NCI-H2227 treated with DMSO at 0.1 percent for 48 hours (cell line): ENCODE results near the gene MYH2.

Experiments used
- DNase-seq: peaks from one replicate; lab custom pipeline; 2025; lab: John Stamatoyannopoulos, UW

Gene MYH2

DNA sequence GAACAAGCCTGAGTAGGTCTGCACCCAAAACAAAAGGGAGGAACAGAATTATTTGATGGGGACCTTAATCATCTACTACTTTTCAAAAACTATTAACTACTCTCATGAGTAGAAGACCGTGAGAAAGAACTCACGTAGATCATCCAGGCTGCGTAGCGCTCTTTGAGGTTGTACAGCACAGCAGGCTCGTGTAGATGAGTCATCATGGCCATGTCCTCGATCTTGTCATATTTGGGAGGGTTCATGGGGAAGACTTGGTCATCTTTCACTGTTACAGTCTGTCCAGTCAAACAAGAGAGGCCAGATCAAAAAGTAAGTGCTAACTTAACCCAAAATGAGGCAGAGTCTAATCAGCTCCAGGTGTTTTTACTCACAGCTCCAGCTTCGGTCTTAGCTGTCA lies 33.4 kb downstream of the MYH2 start:
- DNase-seq: no peak

DNA sequence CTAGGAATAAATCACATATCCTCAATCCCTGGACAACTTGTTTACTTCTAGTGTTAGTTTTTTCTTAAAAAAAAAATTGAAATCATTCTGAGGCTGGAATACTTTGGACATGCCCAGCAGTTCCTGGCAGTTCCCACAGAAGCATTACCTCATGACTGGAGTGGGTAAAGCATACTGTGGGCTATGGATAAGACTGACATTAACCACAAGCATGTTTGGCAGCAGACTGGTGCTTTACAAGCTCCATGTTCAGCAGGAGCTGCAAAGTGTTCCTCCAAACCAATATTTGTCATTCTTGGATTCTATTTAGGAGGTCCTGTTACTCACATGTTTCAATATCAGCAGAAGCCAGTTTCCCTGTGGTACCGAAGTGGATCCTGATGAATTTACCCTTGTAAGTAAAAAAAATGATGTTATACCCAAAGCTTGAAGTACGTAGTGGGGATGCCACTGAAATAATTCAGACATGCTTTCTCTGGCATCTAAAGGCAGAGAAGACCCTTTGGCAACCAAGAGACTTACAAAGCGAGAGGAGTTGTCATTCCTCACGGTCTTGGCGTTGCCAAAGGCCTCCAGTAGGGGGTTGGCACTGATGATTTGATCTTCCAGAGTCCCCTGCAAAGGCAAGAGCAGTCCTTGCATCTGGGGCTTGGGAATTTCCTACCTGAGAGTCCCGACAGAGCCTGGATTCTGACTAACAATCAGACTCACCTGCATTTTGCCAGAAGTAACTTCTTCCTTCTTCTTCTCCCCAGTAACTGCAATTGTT lies 36.0 kb downstream of the MYH2 start:
- DNase-seq: no peak

DNA sequence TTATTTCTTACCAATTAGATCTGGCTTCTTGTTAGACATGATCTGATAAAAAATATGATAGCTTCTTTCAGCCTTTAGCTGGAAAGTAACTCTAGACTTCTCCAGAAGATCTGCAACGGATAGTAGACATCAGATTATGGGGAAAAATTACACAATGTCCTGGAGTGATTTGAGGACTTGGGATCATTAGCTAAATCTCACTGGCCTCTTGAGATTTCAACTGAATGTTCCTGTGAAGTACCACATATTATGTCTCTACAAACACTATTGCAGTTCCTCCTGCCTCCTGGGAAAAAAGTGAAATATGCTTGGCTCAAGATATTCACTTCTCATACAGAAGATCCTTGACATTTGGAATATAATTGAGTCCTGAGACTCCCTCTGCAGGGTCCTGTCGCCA lies 36.6 kb downstream of the MYH2 start:
- no peak for DNase-seq

DNA sequence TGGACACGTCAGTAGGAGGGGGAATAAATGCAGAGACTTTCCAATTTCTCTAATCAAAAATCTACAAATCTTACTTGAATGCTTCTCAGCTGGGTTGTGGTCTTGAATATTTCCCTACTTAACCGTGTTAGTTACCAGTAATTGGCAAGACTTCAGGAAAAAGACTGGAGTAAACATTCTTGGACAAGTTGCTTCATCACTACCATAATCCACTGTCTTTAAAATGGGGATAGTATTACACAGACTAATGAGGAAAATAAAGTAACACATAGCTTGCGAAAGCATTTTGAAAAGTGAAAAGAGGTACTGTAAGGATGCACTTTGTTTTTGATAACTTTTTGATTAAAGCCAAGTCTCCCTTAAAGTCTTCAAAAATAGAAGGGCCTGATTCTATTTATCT lies 49.5 kb downstream of the MYH2 start:
- no peak for DNase-seq

DNA sequence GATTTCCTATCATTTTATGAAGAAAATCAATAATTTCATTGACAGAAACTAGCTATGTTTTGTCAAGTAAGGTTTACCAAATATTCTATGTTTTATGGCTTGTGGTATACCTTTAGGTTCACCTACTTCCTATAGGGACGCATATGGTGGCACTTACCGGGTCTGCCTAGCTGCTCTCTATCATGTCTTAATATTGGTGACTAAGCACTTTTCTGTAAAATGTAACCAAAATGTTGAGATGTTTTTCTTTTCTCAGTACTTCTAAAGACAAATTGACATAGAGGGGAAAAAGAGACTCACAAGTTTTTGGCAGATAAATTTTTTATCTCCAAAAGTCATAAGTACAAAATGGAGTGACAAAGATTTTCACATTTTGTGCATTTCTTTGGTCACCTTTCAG lies 57.5 kb downstream of the MYH2 start:
- DNase-seq: no peak

DNA sequence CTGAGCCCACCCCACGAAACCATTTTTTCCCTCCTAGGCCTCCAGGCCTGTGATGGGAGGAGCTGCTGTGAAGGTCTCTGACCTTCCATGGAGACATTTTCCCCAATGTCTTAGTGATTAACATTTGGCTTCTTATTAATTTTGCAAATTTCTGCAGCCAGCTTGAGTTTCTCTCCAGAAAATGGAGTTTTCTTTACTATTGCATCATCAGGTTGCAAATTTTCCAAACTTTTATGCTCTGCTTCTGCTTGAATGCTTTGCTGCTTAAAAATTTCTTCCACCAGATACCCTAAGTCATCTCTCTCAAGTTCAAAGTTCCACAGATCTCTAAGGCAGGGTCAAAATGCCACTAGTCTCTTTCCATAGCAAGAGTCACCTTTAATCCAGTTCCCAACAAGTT lies 67.2 kb downstream of the MYH2 start:
- DNase-seq: no peak

DNA sequence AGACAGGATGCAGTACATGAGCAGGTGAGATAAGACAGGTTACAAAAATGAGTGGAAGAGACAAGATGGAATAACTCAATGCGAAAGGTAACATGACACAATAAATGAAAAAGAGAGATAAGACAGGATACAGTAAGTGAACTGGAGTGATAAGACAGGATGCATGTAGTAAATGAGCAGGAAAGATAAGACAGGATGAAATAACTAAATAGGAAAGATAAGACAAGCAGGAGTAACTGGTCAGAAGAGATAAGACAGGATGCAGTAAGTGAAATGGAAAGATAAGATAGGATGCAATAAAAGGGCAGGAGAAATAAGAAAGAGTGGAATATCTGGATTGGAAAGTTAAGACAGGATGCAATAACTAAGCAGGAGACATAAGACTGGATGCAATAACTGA lies 71.8 kb downstream of the MYH2 start:
- DNase-seq: no peak

DNA sequence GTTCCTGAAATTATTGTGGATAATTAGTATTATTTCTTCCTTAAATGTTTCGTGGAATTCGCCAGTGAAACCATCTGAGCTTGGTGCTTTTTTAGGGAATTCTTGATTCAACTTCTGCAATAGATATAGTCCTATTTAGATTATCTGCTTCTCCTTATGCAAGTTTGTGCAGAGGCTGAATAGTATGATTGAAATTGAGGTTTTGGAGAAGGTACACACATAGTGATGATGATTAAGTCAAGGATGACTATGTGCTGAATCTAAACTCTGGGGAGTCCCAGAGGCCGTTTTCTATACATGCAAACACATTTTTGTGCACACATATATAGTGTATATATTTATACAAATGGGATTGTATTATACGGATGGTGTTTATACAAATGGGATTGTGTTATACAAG lies 74.9 kb downstream of the MYH2 start:
- DNase-seq: no peak

DNA sequence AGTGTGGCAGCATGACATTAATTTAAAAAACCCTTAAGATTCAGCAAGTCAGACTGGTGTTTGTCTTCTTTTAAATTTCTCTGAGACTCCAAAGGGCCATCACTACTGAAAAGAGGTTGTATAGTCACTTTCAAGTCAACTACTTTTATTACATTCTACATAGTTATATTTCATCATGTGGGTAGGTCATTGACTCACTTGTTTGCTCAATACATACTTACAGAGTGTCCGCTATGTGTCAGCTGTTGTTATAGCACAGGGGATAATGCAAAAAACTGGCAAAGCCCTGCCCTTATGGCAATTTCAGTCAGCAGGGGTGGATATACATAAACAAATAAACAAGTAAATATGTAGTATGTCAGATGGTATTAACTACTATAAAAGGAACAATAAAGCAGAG lies 77.6 kb downstream of the MYH2 start:
- DNase-seq: no peak
